K562 (cell line): Measurements from ENCODE around the gene OSBPL7. TPM values are rescaled to one million over a fixed set of nuclear protein-coding genes. Genes with fewer than 3 reads are reported as not detected.

Source experiments
- ARID1B ChIP-seq: fragments of 450-650 bp; IDR thresholded peaks from 2 replicates; pipeline ENCODE4 v1.6.1; 2016; ENCODE audit warnings: antibody characterized with exemption, mild to moderate bottlenecking, inconsistent platforms
- CBFA2T2 ChIP-seq: fragments of 450-650 bp; conservative IDR thresholded peaks from 2 replicates; pipeline ENCODE4 v1.6.1; 2017; ENCODE audit warnings: mild to moderate bottlenecking
- CEBPB ChIP-seq: fragments of 450-650 bp; IDR thresholded peaks from 2 replicates; pipeline ENCODE4 v1.6.1; 2016; ENCODE audit warnings: missing genetic modification characterization, missing compliant biosample characterization
- FOSL1 ChIP-seq: fragments of 200-800 bp; sonication (Bioruptor generic); conservative IDR thresholded peaks from 2 replicates; pipeline ENCODE4 v1.6.1; 2016; ENCODE audit warnings: missing genetic modification characterization, missing compliant biosample characterization
- FOXA3 ChIP-seq, 2 experiments: fragments of 450-650 bp in 1 of 2; sonication (generic) in 1 of 2; formaldehyde crosslinking; IDR thresholded peaks in 1 of 2; conservative IDR thresholded peaks in 1 of 2; 2 replicates each; pipeline versions ENCODE4 v1.4.0 to v1.8.0; 2020 to 2022; ENCODE audit warnings: mild to moderate bottlenecking in 2 of 2, missing genetic modification reagents in 1 of 2
- GABPB2 ChIP-seq: fragments of 250-450 bp; sonication (Bioruptor Pico); conservative IDR thresholded peaks from 2 replicates; pipeline ENCODE4 v1.5.1; 2021; ENCODE audit warnings: mild to moderate bottlenecking
- GTF2E2 ChIP-seq: fragments of 200-800 bp; sonication (Bioruptor generic); IDR thresholded peaks from 2 replicates; pipeline ENCODE4 v1.6.1; 2016; ENCODE audit warnings: missing genetic modification characterization, missing compliant biosample characterization
- NR2C2 ChIP-seq, 2 experiments: fragments of 200-800 bp in 1 of 2; sonication (Bioruptor generic) in 1 of 2; sonication (generic) in 1 of 2; formaldehyde crosslinking in 1 of 2; IDR thresholded peaks; 2 replicates each; pipeline versions ENCODE4 v1.6.1 to v1.8.0; 2016 to 2022; ENCODE audit warnings: mild to moderate bottlenecking in 1 of 2, missing compliant biosample characterization in 1 of 2, missing genetic modification characterization in 1 of 2, missing genetic modification reagents in 1 of 2
- SIRT6 ChIP-seq: IDR thresholded peaks from one replicate; pipeline ENCODE4 v1.6.1; 2012; ENCODE audit warnings: low read depth, mild to moderate bottlenecking, control low read depth, inconsistent platforms, low read length, moderate library complexity
- SMAD2 ChIP-seq: fragments of 150-350 bp; IDR thresholded peaks from 2 replicates; pipeline ENCODE4 v1.6.1; 2014; ENCODE audit warnings: low read depth, mild to moderate bottlenecking, low read length
- SMAD4 ChIP-seq: fragments of 250-450 bp; sonication (Bioruptor Pico); conservative IDR thresholded peaks from 2 replicates; pipeline ENCODE4 v1.8.0; 2021; ENCODE audit warnings: inconsistent platforms, mild to moderate bottlenecking, moderate library complexity
- SRSF3 ChIP-seq: fragments of 200-400 bp; formaldehyde crosslinking; IDR thresholded peaks from 2 replicates; pipeline ENCODE4 v1.6.1; 2016; ENCODE audit warnings: mild to moderate bottlenecking, low read length, moderate library complexity; ENCODE audit not compliant: insufficient read depth
- TGIF2 ChIP-seq: sonication (generic); formaldehyde crosslinking; IDR thresholded peaks from 2 replicates; pipeline ENCODE4 v1.8.1; 2022; ENCODE audit warnings: mild to moderate bottlenecking, missing genetic modification reagents, moderate library complexity
- TRIM24 ChIP-seq, 2 experiments: fragments of 450-650 bp; IDR thresholded peaks; 2 replicates each; pipeline ENCODE4 v1.6.1; 2016
- ZBTB33 ChIP-seq: sonication (generic); formaldehyde crosslinking; IDR thresholded peaks from 2 replicates; pipeline ENCODE4 v1.8.1; 2023; ENCODE audit warnings: mild to moderate bottlenecking, missing genetic modification reagents
- ZNF143 ChIP-seq: sonication (generic); formaldehyde crosslinking; IDR thresholded peaks from 2 replicates; pipeline ENCODE4 v1.9.0; 2022; ENCODE audit warnings: mild to moderate bottlenecking, missing genetic modification reagents
- ZNF57 ChIP-seq: fragments of 450-650 bp; formaldehyde crosslinking; IDR thresholded peaks from 2 replicates; pipeline ENCODE4 v1.4.0; 2020; ENCODE audit warnings: mild to moderate bottlenecking, moderate library complexity
- polyA plus RNA-seq, 8 experiments: library from polyadenylated mRNA; depleted of rRNA in 4 of 8; stranded (reverse) in 5 of 8; unstranded in 3 of 8; fragments of >200 nt; fragmentation: Nextera tagmentation in 2 of 8; fragmentation: Illumina TruSeq in 1 of 8; extraction: Ambion mirVana in 2 of 8; extraction: Trizol in 1 of 8; gene quantifications; 2 replicates each; pipeline versions ENCODE4 v1.2.1 to v1.2.3, GENCODE V29; 2011 to 2014; ENCODE audit warnings: inconsistent platforms in 1 of 8, missing spikeins in 1 of 8
- total RNA-seq, 7 experiments: library from RNA; depleted of rRNA in 6 of 7; stranded (reverse); fragments of >200 nt in 6 of 7; fragmentation: Illumina TruSeq in 2 of 7; extraction: Trizol in 2 of 7; gene quantifications; 2 replicates each; pipeline versions ENCODE4 v1.2.1 to v1.2.3, GENCODE V29; 2011 to 2021; ENCODE audit warnings: low replicate concordance in 1 of 7
- TF ChIP-seq, protein P1 (sequence below): fragments of 450-650 bp; formaldehyde crosslinking; IDR thresholded peaks from 2 replicates; pipeline ENCODE4 v1.4.0; 2020; ENCODE audit warnings: mild to moderate bottlenecking, moderate library complexity

The OSBPL7 gene
- total and polyA plus RNA-seq, 9 of the 15 experiments (the other 6 are each of a cell fraction or from before 2014, with no cell fraction given) = 0.32 to 11.9 (median 5.8) TPM

DNA sequence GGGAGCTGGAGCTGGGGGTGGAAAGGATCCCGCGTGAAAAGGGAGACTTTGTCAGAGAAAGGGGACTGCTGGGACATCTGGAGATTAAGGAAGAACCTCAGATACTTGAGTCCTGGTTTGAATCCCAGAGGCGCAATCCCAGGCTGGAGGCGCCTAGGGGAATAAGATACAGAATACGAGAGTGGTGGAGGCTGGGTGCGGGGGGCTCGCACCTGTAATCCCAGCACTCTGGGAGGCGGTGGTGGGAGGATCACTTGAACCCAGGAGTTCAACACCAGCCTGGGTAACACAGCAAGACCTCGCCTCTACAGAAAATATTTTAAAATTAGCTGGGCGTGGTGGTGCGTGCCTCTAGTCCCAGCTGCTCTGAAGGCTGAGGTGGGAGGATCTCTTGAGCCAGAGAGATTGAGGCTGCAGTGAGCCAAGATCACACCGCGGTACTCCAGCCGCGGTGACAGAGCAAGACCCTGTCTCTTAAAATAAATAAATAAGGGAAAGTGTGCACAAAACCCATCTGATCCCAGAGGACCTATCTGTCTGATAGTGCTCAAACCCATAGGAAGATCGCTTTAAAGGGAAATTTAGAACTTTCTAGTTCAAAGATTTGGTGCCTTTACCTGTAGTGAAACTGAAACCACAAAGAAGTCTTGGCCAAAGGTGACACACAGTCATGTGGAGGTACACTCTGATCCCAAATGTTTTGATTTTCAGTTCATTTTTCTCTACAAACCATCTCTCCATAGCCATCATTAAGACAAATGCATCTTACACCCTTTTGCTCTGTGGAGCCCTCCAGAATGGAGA is 20.1 kb upstream of the OSBPL7 start (continued):
- TF ChIP-seq, protein P1, sequence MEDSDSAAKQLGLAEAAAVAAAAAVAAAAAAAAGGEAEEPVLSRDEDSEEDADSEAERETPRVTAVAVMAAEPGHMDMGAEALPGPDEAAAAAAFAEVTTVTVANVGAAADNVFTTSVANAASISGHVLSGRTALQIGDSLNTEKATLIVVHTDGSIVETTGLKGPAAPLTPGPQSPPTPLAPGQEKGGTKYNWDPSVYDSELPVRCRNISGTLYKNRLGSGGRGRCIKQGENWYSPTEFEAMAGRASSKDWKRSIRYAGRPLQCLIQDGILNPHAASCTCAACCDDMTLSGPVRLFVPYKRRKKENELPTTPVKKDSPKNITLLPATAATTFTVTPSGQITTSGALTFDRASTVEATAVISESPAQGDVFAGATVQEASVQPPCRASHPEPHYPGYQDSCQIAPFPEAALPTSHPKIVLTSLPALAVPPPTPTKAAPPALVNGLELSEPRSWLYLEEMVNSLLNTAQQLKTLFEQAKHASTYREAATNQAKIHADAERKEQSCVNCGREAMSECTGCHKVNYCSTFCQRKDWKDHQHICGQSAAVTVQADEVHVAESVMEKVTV (CRISPR knock-in tag) = no peak
- TF ChIP-seq TGIF2 (CRISPR knock-in tag) (no peak), ZBTB33 (peak; percentile 11; the same call in 1 of the 2 replicates), FOSL1 (tag) (no peak), SIRT6 (no peak), SRSF3 (no peak), CBFA2T2 (no peak), ZNF57 (CRISPR knock-in tag) (no peak), FOXA3 (CRISPR knock-in tag; conservative IDR thresholded peaks at IDR 0.05 in 1 of 2, IDR thresholded peaks at IDR 0.05 in 1 of 2) (peak in 1 of 2 experiments; percentile 51; a peak in 1 of 4 replicates), GABPB2 (CRISPR knock-in tag) (no peak), ZNF143 (no peak), GTF2E2 (no peak), SMAD2 (no peak), ARID1B (no peak), CEBPB (tag) (no peak), TRIM24 (IDR thresholded peaks at IDR 0.05) (no peak), SMAD4 (CRISPR knock-in tag) (0 out of 2 replicates have a peak, but pooled peaks have one; percentile 6), NR2C2 (CRISPR knock-in tag; IDR thresholded peaks at IDR 0.05) (no peak; the same call in 1 of the 2 replicates), NR2C2 (tag; IDR thresholded peaks at IDR 0.05) (peak; percentile 94)
